ENCODE results near the gene LRP1. TPM values are rescaled to one million over a fixed set of nuclear protein-coding genes. Genes with fewer than 3 reads are reported as not detected.

LRP1 gene
- total RNA-seq, 3 donors from 2014 or later (not counting 1 experiment from before 2014, with no cell fraction given), result 6.7 to 13.1 (median 9.5) TPM

- 92% methylated on average over 17 of the region's 17 CpGs for WGBS (ENCODE audit: insufficient coverage)
- H3K9me3 Mint-ChIP-seq, result no peaks in the 10 kb centered on the region
- Histone ChIP-seq H3K27ac (ENCODE audit: low read length) (no peak overlapping the region), H3K36me3 (ENCODE audit: control insufficient read depth, insufficient read depth, low read length) (no peaks in the 10 kb centered on the region), H3K4me3 (ENCODE audit: low read length) (no peak overlapping the region), H3K27me3 (ENCODE audit: control insufficient read depth, insufficient read depth, low read length) (no peaks in the 10 kb centered on the region), H3K4me1 (ENCODE audit: control insufficient read depth, insufficient read depth, low read length) (peaks cover 33% of the 10 kb centered on the region), H3K9me3 (ENCODE audit: control insufficient read depth, insufficient read depth, low read length) (no peaks in the 10 kb centered on the region)
- H3K36me3 Mint-ChIP-seq, result no peaks in the 10 kb centered on the region
- DNase-seq, result no peak
- H3K4me1 Mint-ChIP-seq, result peaks cover 5 to 11% of the 10 kb centered on the region in 2 donors
- intact Hi-C loops (cut with micrococcal nuclease), result no loop called here
- H3K27ac Mint-ChIP-seq, result no peak overlapping the region
- ATAC-seq, result no peak
- no peak for TF ChIP-seq CTCF (IDR thresholded peaks at IDR 0.05)
- H3K27me3 Mint-ChIP-seq (ENCODE audit: low read depth in 2 of 2), result no peaks in the 10 kb centered on the region
- H3K4me3 Mint-ChIP-seq, result no peak overlapping the region
Measured at GRCh38 chr12:57151741-57152630, 23.7 kb downstream of the LRP1 start.

GRCh38 chr12:57152639-57153038, 24.4 kb downstream of the LRP1 start:
- no peak overlapping the region for H3K27ac Mint-ChIP-seq
- intact Hi-C loops (cut with micrococcal nuclease), result no loop called here
- DNase-seq (no peak), ATAC-seq (no peak)
- no peak for TF ChIP-seq CTCF (IDR thresholded peaks at IDR 0.05)
- 84% methylated on average over 2 of the region's 4 CpGs for WGBS (ENCODE audit: insufficient coverage)
- H3K9me3 Mint-ChIP-seq, result no peaks in the 10 kb centered on the region
- H3K27me3 ChIP-seq (ENCODE audit: control insufficient read depth, insufficient read depth, low read length), result no peaks in the 10 kb centered on the region
- H3K27me3 Mint-ChIP-seq (ENCODE audit: low read depth in 2 of 2), result no peaks in the 10 kb centered on the region
- no peaks in the 10 kb centered on the region for H3K36me3 Mint-ChIP-seq
- peaks cover 39% of the 10 kb centered on the region for H3K4me1 ChIP-seq (ENCODE audit: control insufficient read depth, insufficient read depth, low read length)
- H3K4me1 Mint-ChIP-seq, result peaks cover 12 to 16% of the 10 kb centered on the region in 2 donors
- H3K9me3 ChIP-seq (ENCODE audit: control insufficient read depth, insufficient read depth, low read length), result no peaks in the 10 kb centered on the region
- H3K27ac ChIP-seq (ENCODE audit: low read length), result no peak overlapping the region
- no peak overlapping the region for H3K4me3 ChIP-seq (ENCODE audit: low read length)
- H3K36me3 ChIP-seq (ENCODE audit: control insufficient read depth, insufficient read depth, low read length), result no peaks in the 10 kb centered on the region
- no peak overlapping the region for H3K4me3 Mint-ChIP-seq

- 71% methylated on average over 1 of the region's 1 CpG for WGBS (ENCODE audit: insufficient coverage)
- no peaks in the 10 kb centered on the region for H3K9me3 Mint-ChIP-seq
- no peak overlapping the region for H3K27ac Mint-ChIP-seq
- Histone ChIP-seq H3K36me3 (ENCODE audit: control insufficient read depth, insufficient read depth, low read length) (no peaks in the 10 kb centered on the region), H3K27me3 (ENCODE audit: control insufficient read depth, insufficient read depth, low read length) (no peaks in the 10 kb centered on the region), H3K9me3 (ENCODE audit: control insufficient read depth, insufficient read depth, low read length) (no peaks in the 10 kb centered on the region), H3K4me1 (ENCODE audit: control insufficient read depth, insufficient read depth, low read length) (peaks cover 44% of the 10 kb centered on the region), H3K4me3 (ENCODE audit: low read length) (no peak overlapping the region), H3K27ac (ENCODE audit: low read length) (no peak overlapping the region)
- peaks cover 20 to 25% of the 10 kb centered on the region in 2 donors for H3K4me1 Mint-ChIP-seq
- no peak for ATAC-seq
- H3K27me3 Mint-ChIP-seq (ENCODE audit: low read depth in 2 of 2), result no peaks in the 10 kb centered on the region
- DNase-seq, result no peak
- H3K4me3 Mint-ChIP-seq, result no peak overlapping the region
- no peaks in the 10 kb centered on the region for H3K36me3 Mint-ChIP-seq
- intact Hi-C loops (cut with micrococcal nuclease), result no loop called here
- TF ChIP-seq CTCF (IDR thresholded peaks at IDR 0.05), result no peak
Measured at GRCh38 chr12:57153415-57153997, 25.2 kb downstream of the LRP1 start.
